ENCODE results near the gene SLC35B2.

The SLC35B2 gene

DNA sequence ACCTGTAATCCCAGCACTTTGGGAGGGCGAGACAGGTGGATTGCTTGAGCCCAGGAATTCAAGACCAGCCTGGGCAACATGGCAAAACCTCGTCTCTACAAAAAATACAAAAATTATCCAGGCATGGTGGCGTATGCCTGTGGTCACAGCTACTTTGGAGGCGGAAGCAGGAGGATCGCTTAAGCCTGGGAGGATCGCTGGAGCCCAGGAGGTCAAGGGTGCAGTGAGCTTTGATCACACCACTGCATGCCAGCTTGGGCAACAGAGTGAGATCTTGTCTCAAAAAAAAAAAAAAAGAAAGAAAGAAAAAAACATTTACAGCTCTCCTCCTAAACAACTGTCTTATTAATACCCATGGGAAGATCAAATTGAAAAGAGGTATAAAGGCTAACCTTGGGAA is 49.4 kb downstream of the SLC35B2 start:
- Histone ChIP-seq H3K4me3 (ENCODE audit: severe bottlenecking) (no peak overlapping the region), H3K27me3 (ENCODE audit: insufficient read depth, poor library complexity, severe bottlenecking) (no peaks in the 10 kb centered on the region), H3K4me1 (ENCODE audit: insufficient read depth, poor library complexity, severe bottlenecking) (no peaks in the 10 kb centered on the region), H3K27ac (ENCODE audit: poor library complexity, severe bottlenecking) (no peak overlapping the region), H3K36me3 (ENCODE audit: low read depth) (no peaks in the 10 kb centered on the region), H3K9me3 (ENCODE audit: severe bottlenecking) (no peaks in the 10 kb centered on the region)
- ATAC-seq (ENCODE audit: low read depth) (no peak), DNase-seq (ENCODE audit: low spot score) (no peak)
- no peak for TF ChIP-seq CTCF (IDR thresholded peaks at IDR 0.05; ENCODE audit: poor library complexity, severe bottlenecking)
